Stimulated activated CD4-positive, alpha-beta T cell treated with anti-CD3 and anti-CD28 coated beads, Interleukin-2, amount 100 ng/mL, for 24 hours (primary cell): Measurements from ENCODE around the gene CCDC177.
A peak's percentile ranks its signal among the peaks of the same experiment; 100 is the strongest.

Source experiments
- DNase-seq, 2 donors: peaks; one replicate each; pipeline ENCODE4 v3.0.0-alpha.2; 2020

Gene CCDC177

GRCh38 chr14:69574263-69574953 lies at the start of gene CCDC177:
Gene CCDC177 (minus strand): TSS chr14:69574871. CDS start chr14:69573622, 1,249 bp downstream.
- peak; percentile 83 to 85 for DNase-seq

GRCh38 chr14:69624136-69624535 lies 49.5 kb upstream of the CCDC177 start:
- DNase-seq = no peak

DNA sequence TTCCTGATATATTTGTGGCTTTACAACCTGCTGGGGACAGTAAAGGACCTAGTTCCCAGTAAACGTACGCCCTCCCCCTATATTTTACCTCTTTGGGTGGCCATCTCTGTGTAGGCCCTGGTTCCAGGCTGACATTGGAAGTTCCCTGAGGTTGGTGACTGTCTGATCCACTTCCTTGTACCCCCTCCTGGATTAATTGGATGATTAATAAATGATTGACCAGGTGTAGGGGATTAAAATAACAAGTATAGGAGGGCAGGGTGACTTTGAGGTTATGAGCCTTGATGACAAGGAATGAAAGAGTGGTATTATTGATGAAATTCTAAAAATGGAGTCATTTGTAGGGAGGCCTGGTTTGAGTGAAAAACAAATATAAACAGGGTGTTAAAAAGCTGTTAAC lies 46.3 kb upstream of the CCDC177 start:
- no peak for DNase-seq

DNA sequence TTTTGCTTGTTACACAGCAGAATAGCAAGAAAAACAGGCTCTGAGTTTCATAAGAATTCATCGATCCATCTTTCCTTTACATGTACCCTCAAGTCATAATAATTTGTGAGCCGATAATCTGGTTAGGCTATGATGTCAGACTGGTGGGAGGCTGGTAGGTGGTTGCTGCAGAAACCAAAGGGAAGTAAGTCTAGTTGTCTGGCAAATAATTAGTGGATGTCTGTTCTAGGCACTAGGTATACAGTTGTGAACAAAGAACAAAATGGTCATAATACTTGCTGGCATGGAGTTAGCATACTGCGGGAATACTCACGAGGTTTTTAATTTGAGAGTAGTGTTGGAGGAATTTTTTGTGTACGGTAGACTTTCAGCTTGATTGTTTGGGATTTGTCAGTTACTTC lies 45.5 kb upstream of the CCDC177 start:
- no peak for DNase-seq

GRCh38 chr14:69619012-69619411 lies 44.3 kb upstream of the CCDC177 start:
- no peak for DNase-seq

GRCh38 chr14:69617796-69618195 lies 43.1 kb upstream of the CCDC177 start:
- DNase-seq = no peak

- DNase-seq = no peak
Measured at GRCh38 chr14:69616408-69616773, 41.7 kb upstream of the CCDC177 start.

GRCh38 chr14:69615496-69616407 lies 41.1 kb upstream of the CCDC177 start:
- DNase-seq = peak in 1 of 2 donors; percentile 33

DNA sequence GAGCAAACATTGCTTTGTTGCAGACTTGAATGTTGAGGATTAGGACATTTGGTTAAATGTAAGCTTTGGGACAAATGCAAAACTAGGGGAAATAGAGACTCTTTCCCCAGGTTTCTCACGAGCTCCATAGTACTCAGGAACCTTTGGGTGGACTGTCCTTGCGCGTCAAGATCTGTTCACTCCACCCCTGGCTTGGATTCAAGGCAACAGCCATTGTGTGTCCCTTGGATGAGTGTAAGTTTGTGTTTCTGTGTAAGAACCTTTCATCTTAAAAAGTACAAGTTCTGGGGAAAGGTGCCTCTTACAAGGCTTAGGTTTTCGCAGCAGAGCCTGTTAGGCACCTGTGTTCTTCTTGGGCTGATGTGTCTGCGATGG lies 40.4 kb upstream of the CCDC177 start:
- no peak for DNase-seq

DNA sequence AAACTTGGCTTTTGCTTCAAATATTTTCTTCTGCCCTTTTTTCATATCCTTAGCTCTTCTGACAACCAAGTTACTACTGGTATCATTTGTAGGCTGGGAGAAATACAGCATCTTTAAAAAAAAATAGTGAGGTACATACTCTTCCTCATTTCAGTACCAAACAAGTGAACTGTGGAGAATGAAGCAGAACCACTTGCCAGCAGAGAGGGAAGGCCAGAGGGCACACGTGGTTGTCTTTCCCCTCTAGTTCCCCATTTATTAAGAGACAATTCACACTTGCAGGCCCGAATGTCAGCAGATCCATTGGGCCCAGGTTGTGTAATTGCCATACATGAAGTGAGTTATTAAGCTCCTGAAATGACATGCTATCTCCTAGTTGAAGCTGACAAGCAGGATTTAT lies 39.9 kb upstream of the CCDC177 start:
- DNase-seq = no peak

- DNase-seq = no peak
Measured at GRCh38 chr14:69613312-69614073, 38.8 kb upstream of the CCDC177 start.

DNA sequence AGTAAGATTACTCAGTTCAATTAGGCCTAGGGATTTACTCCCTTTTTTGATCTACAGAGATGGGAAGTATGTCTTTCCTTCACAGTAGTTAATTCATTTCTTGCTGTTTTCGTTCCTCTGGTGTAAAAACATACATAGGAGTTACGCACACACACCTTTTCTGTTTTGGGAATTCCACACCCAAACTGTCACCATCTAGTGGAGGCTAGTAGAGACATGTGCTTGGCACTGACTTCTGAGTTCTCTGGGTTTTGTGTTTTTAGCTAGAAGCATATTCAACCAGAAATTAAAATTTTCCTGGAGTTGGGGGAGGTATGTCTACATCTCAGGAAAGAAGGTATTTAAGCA lies 38.1 kb upstream of the CCDC177 start:
- no peak for DNase-seq

DNA sequence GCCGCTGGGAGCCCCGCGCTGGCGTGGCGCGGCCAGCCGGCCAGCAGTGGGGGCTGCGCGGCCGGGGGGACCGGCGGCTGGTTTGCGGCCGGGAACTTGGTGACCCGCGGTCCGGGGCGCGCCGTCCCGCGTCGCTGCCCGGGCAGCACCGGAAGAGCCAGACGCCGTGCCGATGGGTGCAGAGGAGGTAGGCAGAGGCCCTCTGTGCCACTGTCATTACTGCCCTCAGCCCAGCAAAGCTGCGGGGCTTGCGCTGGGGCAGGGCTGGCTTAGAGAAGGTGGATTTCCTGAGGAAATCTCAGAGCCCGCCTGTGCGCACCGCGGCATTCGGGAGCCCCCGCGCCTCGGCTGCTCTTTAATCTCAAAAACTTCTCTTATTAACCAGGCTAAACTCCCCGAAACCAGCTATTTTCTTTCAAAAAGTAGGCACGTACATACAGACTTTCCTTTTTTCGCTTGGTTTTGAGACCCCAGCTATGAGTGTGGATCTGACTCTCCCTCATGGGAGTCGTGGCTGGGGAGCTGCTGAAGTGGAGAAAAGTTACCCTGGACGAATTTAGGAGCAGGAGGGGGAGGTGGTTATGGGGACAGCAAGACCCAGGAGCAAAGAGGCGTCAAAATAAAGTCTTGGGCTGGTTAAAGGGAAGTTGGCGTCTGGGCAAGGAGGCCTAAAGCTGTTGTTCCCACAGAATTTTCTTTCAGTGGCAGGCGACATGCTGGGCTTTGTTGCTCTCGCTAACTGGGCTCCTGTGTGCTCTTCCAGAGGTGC lies 37.5 kb upstream of the CCDC177 start:
- peak; percentile 46 to 55 for DNase-seq

DNA sequence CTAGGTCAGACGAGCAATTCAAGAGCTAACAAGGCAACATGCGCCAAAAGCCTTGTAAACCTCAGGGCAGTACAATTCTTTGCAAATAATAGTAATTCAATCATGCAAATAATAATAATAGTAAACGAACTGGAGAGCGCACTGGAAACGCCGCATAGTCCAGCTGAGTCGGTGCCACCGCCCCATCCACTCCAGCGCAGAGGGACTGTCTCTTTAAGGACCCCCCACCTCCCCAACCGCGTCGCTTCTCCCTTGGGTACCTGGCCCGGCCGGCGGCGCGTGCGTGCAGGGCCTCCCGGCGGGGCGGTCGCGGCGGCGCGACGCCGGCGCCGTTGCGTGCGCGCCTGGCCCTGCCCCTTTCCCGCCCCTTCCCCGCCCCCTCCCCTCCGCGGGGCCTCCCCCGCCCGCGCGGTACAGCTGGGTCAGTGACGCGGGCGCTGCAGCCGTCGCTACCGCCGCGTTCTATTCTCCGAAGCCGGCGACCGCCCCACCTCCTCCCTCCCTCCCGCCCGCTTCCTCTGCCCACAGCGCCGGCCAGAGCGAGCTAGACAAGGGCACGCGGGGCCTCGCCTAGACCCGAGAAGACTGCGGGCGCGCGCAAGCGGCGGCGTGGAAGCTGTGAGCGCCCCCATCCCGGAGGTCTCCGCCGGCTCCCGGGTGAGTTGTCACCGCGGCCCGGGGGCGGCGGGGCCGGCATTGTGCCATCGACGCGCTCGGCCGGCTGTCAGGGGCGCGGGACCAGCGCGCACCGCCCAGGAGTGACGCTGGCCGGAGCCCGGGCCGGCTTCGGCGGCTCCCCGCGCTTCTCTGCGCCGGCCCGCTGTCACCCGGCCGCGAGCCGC lies 36.7 kb upstream of the CCDC177 start, which contains the start of gene SUSD6:
Gene SUSD6 (plus strand): TSS at position 425 of the 842 bp plus-strand sequence. CDS start 46,997 bp downstream, outside the sequence.
- peak; percentile 87 to 89 for DNase-seq

- no peak for DNase-seq
Measured at GRCh38 chr14:69610874-69611171, 36.2 kb upstream of the CCDC177 start.

DNA sequence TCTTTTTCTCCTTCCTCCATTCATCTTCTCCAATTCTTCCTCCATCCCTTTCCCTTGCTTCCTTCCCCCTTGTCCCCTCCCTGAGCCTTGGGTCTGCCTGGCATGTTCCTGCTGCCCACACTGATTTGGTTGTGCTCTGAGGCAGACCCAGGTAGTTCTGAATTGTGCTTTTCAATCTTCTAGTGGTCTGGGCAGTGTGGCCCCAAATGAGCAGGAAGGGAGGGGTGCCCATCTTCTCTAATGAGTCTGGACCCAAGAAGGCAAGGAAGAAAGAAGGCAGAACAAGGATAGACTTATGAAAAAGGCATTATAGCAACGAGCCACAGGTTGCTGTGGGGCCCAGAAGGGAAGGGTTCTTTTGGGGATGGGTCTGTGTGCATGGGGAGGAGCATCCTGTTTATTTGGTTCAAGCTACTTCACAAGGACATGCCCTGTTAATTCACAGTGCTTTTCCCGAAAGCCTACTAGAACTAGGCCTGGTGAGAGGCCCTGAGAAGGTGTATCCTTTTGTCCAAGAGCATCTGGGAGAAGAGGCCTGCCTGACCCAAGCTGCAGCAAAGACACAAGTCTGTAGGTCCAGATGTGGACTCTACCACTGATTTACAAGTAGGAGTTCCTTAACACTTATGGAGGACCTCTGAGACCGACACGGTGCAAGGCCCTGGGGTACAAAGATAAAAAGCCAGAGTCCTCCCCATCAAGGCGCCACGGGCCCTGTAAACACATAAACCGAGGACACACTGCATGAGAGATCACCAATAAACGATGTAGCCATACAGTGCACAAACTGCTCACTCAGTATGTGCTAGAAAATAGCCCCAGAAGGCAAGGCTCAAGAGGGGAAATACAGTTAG lies 35.6 kb upstream of the CCDC177 start:
- DNase-seq = no peak

DNA sequence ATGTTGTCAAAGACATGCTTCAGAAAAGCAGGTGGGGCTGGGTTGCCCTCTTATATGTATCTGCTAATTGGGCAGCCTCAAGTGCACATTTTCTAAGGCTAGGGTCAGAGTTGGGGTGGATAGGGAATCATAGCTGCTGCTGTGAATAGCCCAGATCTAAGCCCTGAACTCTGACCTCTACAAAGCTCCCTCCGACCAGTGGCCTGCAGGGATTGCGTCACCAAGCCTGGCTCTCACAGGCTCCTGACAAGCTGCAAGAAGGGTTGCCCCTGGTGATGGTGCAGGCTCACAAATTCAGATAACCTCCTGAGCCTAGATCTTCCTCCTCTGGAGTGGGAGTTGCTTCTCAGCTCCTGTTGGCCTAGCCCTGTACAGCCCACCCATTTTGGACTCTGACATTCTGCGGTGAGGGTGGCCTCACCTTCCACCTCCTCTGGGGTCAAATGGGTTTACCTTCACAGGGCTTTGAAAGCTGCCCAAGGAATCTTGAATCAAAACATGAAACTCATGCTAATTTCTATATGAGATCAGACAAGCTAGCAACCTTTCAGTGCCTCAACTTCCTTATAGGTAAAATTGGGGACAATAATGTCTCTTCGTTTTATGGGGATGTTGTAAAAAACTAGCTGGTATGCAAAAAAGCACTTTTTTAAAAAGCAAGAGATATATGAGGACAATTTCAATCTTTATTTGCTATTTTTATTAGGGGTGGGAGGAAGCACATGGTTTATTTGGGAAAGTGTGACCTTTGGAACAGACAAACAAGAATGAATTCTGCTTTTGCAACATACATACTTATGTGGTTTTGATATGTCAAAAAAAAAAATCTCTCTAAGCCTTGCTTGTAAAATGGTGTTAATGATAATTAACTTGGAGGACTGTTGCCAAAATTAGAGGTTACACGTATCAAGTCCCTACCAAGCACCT lies 31.9 kb upstream of the CCDC177 start:
- DNase-seq = no peak

DNA sequence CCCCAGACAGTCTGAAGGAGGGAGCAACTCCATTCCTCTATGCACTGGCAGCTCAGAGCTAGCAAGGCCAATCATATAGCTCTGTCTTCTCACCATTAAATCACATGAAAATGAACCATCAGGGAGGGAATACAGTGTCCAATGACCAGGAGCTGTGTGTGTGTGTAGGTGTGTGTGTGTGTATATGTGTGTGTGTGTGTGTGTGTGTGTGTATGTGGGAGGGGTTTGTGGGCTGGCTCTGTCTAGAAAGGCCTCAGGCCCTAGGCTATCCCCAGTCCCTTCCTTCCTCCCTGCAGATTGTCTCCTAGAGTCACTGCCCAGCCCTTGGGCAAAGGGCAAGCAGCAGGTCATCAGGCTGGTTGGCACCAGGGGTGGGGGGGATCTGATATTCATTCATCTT lies 31.1 kb upstream of the CCDC177 start:
- DNase-seq = no peak

GRCh38 chr14:69600304-69600891 lies 25.7 kb upstream of the CCDC177 start:
- DNase-seq = no peak
